Loucy (cell line): Measurements from ENCODE around the gene PPP1R16B.

Source experiments
- H2AFZ ChIP-seq: fragments of 200-600 bp; sonication (generic); 2 replicates; pipeline ENCODE4 v1.6.0; 2016; ENCODE audit warnings: antibody characterized with exemption, mild to moderate bottlenecking, low read length, moderate library complexity
- H3F3A ChIP-seq: fragments of 200-600 bp; 2 replicates; pipeline ENCODE4 v1.6.0; 2016; ENCODE audit warnings: antibody characterized with exemption, low read depth, mild to moderate bottlenecking
- H3K27me3 ChIP-seq: fragments of 200-600 bp; sonication (generic); 2 replicates; pipeline ENCODE4 v1.6.1; 2014; ENCODE audit warnings: low read length, mild to moderate bottlenecking; ENCODE audit not compliant: insufficient read depth, poor library complexity, severe bottlenecking
- H3K36me3 ChIP-seq: fragments of 200-600 bp; sonication (generic); 2 replicates; pipeline ENCODE4 v1.6.1; 2016; ENCODE audit warnings: low read length; ENCODE audit not compliant: insufficient read depth
- H3K4me1 ChIP-seq: fragments of 200-600 bp; sonication (generic); 2 replicates; pipeline ENCODE4 v1.5.1; 2014; ENCODE audit warnings: low read length, mild to moderate bottlenecking; ENCODE audit not compliant: insufficient read depth, poor library complexity, severe bottlenecking
- H3K4me2 ChIP-seq: fragments of 200-600 bp; sonication (generic); 2 replicates; pipeline ENCODE4 v1.6.0; 2014; ENCODE audit warnings: antibody characterized with exemption, low read length, low read depth, mild to moderate bottlenecking; ENCODE audit not compliant: poor library complexity, severe bottlenecking
- H3K4me3 ChIP-seq: fragments of 200-600 bp; sonication (generic); 2 replicates; pipeline ENCODE4 v1.5.1; 2014; ENCODE audit warnings: low read length, mild to moderate bottlenecking, mixed read lengths; ENCODE audit not compliant: poor library complexity, severe bottlenecking
- H3K79me2 ChIP-seq: fragments of 200-600 bp; sonication (generic); 2 replicates; pipeline ENCODE4 v1.6.1; 2014; ENCODE audit warnings: low read length; ENCODE audit not compliant: insufficient read depth
- H3K9ac ChIP-seq: fragments of 200-600 bp; sonication (generic); 2 replicates; pipeline ENCODE4 v1.6.0; 2014; ENCODE audit warnings: mild to moderate bottlenecking, low read depth, low read length, moderate library complexity; ENCODE audit not compliant: poor library complexity, severe bottlenecking
- H3K9me2 ChIP-seq: fragments of 200-600 bp; sonication (generic); replicated peaks from 2 replicates; pipeline ENCODE4 v1.6.1; 2016; ENCODE audit warnings: low read depth, low read length, mixed read lengths
- H3K9me3 ChIP-seq: fragments of 200-600 bp; sonication (generic); 2 replicates; pipeline ENCODE4 v1.6.1; 2014; ENCODE audit warnings: mild to moderate bottlenecking, antibody characterized with exemption, low read length, low read depth; ENCODE audit not compliant: insufficient read depth
- H4K20me1 ChIP-seq: fragments of 200-600 bp; sonication (generic); 2 replicates; pipeline ENCODE4 v1.6.0; 2014; ENCODE audit warnings: antibody characterized with exemption, low read length, mild to moderate bottlenecking; ENCODE audit not compliant: insufficient read depth, poor library complexity, severe bottlenecking
- EZH2phosphoT487 ChIP-seq: fragments of 200-600 bp; IDR thresholded peaks from 2 replicates; pipeline ENCODE4 v1.6.1; 2018; ENCODE audit warnings: antibody characterized with exemption, mild to moderate bottlenecking, moderate library complexity, borderline replicate concordance
- TF ChIP-seq, protein P1 (sequence below): fragments of 200-600 bp; sonication (generic); conservative IDR thresholded peaks from 2 replicates; pipeline ENCODE4 v1.5.1; 2014; ENCODE audit warnings: mild to moderate bottlenecking, antibody characterized with exemption, low read length

Gene PPP1R16B

DNA sequence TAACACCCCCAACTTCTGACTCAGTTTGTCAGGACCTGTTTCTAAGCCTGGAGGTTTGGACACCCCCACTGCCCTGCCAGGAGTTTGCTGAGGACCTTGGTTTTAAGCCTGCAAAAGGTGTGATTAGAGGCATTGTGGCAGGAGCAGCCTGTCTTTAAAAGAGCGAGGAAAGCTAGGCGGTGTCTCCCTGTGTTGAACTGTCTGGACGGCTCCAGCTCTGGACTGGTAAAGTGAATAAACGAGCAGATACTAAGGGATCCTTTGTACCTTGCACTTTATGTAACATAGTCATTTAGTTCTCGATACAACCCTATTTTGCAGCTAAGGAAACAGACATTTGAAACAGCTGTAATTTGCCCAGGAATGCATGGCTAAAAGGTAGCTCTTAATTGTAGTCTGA is 135.1 kb downstream of the PPP1R16B start:
- TF ChIP-seq, protein P1, sequence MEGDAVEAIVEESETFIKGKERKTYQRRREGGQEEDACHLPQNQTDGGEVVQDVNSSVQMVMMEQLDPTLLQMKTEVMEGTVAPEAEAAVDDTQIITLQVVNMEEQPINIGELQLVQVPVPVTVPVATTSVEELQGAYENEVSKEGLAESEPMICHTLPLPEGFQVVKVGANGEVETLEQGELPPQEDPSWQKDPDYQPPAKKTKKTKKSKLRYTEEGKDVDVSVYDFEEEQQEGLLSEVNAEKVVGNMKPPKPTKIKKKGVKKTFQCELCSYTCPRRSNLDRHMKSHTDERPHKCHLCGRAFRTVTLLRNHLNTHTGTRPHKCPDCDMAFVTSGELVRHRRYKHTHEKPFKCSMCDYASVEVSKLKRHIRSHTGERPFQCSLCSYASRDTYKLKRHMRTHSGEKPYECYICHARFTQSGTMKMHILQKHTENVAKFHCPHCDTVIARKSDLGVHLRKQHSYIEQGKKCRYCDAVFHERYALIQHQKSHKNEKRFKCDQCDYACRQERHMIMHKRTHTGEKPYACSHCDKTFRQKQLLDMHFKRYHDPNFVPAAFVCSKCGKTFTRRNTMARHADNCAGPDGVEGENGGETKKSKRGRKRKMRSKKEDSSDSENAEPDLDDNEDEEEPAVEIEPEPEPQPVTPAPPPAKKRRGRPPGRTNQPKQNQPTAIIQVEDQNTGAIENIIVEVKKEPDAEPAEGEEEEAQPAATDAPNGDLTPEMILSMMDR, result no peak
- no peak for TF ChIP-seq EZH2phosphoT487

DNA sequence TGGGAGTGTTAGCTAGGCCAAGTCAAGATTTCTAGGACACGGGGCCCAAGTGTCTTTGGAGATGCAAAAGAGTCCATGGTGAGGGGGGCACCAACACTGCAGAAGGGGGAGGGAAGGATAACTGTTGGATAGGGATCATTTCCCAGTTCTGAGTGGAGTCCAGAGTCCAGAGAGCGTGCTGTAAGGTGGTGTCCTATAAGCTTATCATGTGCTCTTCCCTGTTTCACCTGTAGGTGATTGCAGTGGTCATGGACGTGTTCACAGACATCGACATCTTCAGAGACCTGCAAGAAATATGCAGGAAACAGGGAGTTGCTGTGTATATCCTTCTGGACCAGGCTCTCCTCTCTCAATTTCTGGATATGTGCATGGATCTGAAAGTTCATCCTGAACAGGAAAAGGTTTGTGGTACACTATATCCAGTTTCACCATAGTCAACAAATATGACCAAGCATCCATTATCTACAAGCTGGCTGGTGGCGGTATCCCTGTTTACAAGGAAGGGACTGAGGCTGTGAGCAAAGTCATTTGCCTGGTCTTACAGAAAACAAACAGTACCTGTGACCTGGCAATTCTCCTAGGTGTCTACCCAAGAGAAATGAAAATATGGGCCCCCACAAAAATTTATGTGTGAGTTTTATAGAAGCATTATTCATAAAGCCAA is 136.4 kb downstream of the PPP1R16B start:
- no peaks in the 10 kb centered on the region for H3K9me2 ChIP-seq
- H3F3A ChIP-seq, result no peaks in the 10 kb centered on the region
- H3K4me2 ChIP-seq, result no peak overlapping the region
- H2AFZ ChIP-seq, result no peak overlapping the region
- no peak overlapping the region for H3K9ac ChIP-seq
- no peaks in the 10 kb centered on the region for H3K9me3 ChIP-seq
- H4K20me1 ChIP-seq, result peaks cover 26% of the 10 kb centered on the region
- TF ChIP-seq EZH2phosphoT487, result no peak
- TF ChIP-seq, protein P1, result peak; percentile 29; the same call in 1 of the 2 replicates
- no peak overlapping the region for H3K4me3 ChIP-seq
- H3K36me3 ChIP-seq, result peaks cover 87% of the 10 kb centered on the region
- peaks cover 20% of the 10 kb centered on the region for H3K4me1 ChIP-seq
- H3K27me3 ChIP-seq, result no peaks in the 10 kb centered on the region
- peaks cover 85% of the 10 kb centered on the region for H3K79me2 ChIP-seq

More for the DNA sequence above, 135.1 kb downstream of the PPP1R16B start:
- Histone ChIP-seq H3K9me3 (no peaks in the 10 kb centered on the region), H3K4me2 (no peak overlapping the region), H3K27me3 (no peaks in the 10 kb centered on the region), H4K20me1 (peaks cover 37% of the 10 kb centered on the region), H3F3A (no peaks in the 10 kb centered on the region), H3K4me3 (no peak overlapping the region), H3K36me3 (peaks cover 89% of the 10 kb centered on the region), H3K9ac (no peak overlapping the region), H3K4me1 (peaks cover 32% of the 10 kb centered on the region), H3K9me2 (no peaks in the 10 kb centered on the region), H2AFZ (no peak overlapping the region), H3K79me2 (peaks cover 88% of the 10 kb centered on the region)

DNA sequence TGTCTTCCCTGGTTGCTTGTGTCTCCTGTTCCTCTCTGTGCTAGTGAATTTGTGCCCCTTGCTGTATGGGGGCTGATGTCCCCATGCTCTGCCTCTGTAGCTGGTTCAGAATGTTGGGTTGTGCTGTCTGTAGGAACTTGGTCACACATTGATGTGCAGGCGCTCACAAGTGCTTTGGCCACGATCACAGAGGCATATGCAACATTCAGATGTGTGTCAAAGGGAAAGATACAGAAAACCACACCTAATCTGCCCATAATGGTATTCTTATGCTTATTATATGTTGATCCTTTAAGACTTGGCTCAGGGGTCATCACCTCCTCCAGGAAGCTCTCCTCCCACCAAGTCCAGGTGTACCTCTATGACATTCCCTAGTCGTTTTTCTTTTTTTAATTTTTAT is 139.5 kb downstream of the PPP1R16B start:
- Histone ChIP-seq H3K79me2 (peaks cover 75% of the 10 kb centered on the region), H3K36me3 (peaks cover 91% of the 10 kb centered on the region)

More for the DNA sequence above, 139.5 kb downstream of the PPP1R16B start:
- H3K4me1 ChIP-seq, result peaks cover under 1% of the 10 kb centered on the region
- TF ChIP-seq, protein P1, result no peak
- TF ChIP-seq EZH2phosphoT487, result no peak
- H3K4me3 ChIP-seq, result no peak overlapping the region
- no peaks in the 10 kb centered on the region for H3K9me3 ChIP-seq
- no peaks in the 10 kb centered on the region; the same call in 1 of the 2 replicates for H3F3A ChIP-seq
- H3K9me2 ChIP-seq, result no peaks in the 10 kb centered on the region
- H3K4me2 ChIP-seq, result no peak overlapping the region
- H2AFZ ChIP-seq, result no peak overlapping the region
- no peak overlapping the region for H3K9ac ChIP-seq
- H4K20me1 ChIP-seq, result peaks cover 11% of the 10 kb centered on the region
- H3K27me3 ChIP-seq, result no peaks in the 10 kb centered on the region
